Sigmoid colon (tissue), 7 donors: ENCODE data around the gene ZNF79. TPM values are rescaled to one million over a fixed set of nuclear protein-coding genes. Genes with fewer than 3 reads are reported as not detected.

Experiments used
- DNase-seq: peaks from one replicate; pipeline ENCODE4 v3.0.0-alpha.2; 2019
- H3K27ac ChIP-seq, 4 donors: fragments of 200-600 bp; sonication (generic); one replicate each; pipeline ENCODE4 v1.5.1; 2016 to 2019; ENCODE audit warnings: mild to moderate bottlenecking in 1 of 4
- H3K27me3 ChIP-seq, 3 donors: fragments of 200-600 bp; sonication (generic); one replicate each; pipeline ENCODE4 v1.5.1; 2019; ENCODE audit warnings: mild to moderate bottlenecking in 1 of 3
- H3K36me3 ChIP-seq, 4 donors: fragments of 200-600 bp; sonication (generic); one replicate each; pipeline ENCODE4 v1.5.1; 2016 to 2019
- H3K4me1 ChIP-seq, 4 donors: fragments of 200-600 bp; sonication (generic); one replicate each; pipeline ENCODE4 v1.5.1; 2017 to 2019
- H3K4me3 ChIP-seq, 4 donors: fragments of 200-600 bp; sonication (generic); one replicate each; pipeline ENCODE4 v1.5.1; 2017 to 2019; ENCODE audit warnings: mild to moderate bottlenecking in 2 of 4, moderate library complexity in 1 of 4
- H3K9me3 ChIP-seq, 4 donors: fragments of 200-600 bp in 3 of 4; sonication (generic) in 3 of 4; one replicate each; pipeline versions ENCODE4 v1.5.1 to v1.6.1; 2013 to 2019
- EP300 ChIP-seq, 4 donors: sonication (generic); formaldehyde crosslinking; IDR thresholded peaks; one replicate each; pipeline ENCODE4 v1.6.1; 2017; ENCODE audit warnings: antibody characterized with exemption in 4 of 4
- POLR2A ChIP-seq, 2 donors: fragments of 450-650 bp; IDR thresholded peaks; one replicate each; pipeline ENCODE4 v1.6.1; 2016; ENCODE audit warnings: antibody characterized with exemption in 2 of 2, mild to moderate bottlenecking in 2 of 2, moderate library complexity in 2 of 2
- POLR2AphosphoS5 ChIP-seq, 4 donors: sonication (generic); formaldehyde crosslinking; IDR thresholded peaks; one replicate each; pipeline ENCODE4 v1.6.1; 2017; ENCODE audit warnings: antibody characterized with exemption in 4 of 4
- WGBS, 2 donors: extraction: QIAGEN DNeasy Blood & Tissue Kit; methylation state at CpG; one replicate each; pipeline ENCODE4 v1.1.7; 2013; 5-methylcytosine and 5-hydroxymethylcytosine counted together
- intact Hi-C: fragments of 100-400 bp; cut with DNase I; formaldehyde crosslinking; loops from one replicate; pipeline ENCODE4 v1.15.1; 2023
- polyA plus RNA-seq, 3 donors: library from polyadenylated mRNA; stranded (reverse); fragments of 200-250 nt; gene quantifications; one replicate each; pipeline ENCODE4 v1.2.3, GENCODE V29; 2013
- total RNA-seq, 4 donors: library from RNA; depleted of rRNA; stranded (reverse); fragments of >200 nt; gene quantifications; one replicate each; pipeline ENCODE4 v1.1.0, GENCODE V29; 2016
- TF ChIP-seq, protein P1 (sequence below), 4 experiments: fragments of 450-650 bp in 3 of 4; fragments of 200-600 bp in 1 of 4; IDR thresholded peaks; one replicate each; pipeline ENCODE4 v1.5.1; 2016 to 2019; ENCODE audit warnings: antibody characterized with exemption in 4 of 4, mild to moderate bottlenecking in 3 of 4, moderate library complexity in 2 of 4
- donor health status: healthy with polysubstance abuse.
- donor health status: Bipolar disorder and iron deficiency.
- donor health status: healthy.

ZNF79 gene
- total and polyA plus RNA-seq, 7 donors: 0.60 to 14.6 (median 10.9) TPM

DNA sequence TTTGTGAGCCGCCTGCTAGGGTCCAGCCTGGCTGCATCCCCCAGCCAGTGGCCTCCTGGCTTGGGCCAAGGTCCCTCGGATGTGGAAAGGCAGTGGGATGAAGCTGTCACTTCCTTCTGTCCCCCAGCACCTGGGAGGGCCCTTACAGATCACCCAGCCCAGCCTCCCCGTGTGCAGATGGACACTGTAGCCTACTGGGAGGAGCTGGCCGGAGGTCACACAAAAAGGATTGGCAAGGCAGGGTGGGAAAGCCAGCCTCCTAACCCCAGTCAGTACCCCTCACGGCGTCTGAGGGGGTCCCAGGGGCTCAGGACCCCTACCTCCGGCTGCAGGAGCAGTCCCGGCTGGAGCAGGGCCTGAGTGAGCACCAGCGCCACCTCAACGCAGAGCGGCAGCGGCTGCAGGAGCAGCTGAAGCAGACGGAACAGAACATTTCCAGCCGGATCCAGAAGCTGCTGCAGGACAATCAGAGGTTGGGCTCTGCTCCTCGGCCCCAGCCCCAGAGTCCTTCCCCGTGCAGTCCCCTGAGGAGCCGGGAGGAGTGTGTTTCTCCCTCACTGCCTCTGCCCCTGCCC lies 55.4 kb downstream of the ZNF79 start:
- H3K27ac ChIP-seq: no peak overlapping the region
- no peaks in the 10 kb centered on the region for H3K27me3 ChIP-seq
- intact Hi-C loops: no loop called here
- no peak overlapping the region for H3K4me3 ChIP-seq
- TF ChIP-seq POLR2A (IDR thresholded peaks at IDR 0.05) (no peak), POLR2AphosphoS5 (IDR thresholded peaks at IDR 0.05) (no peak), EP300 (IDR thresholded peaks at IDR 0.05) (no peak)
- TF ChIP-seq, protein P1, sequence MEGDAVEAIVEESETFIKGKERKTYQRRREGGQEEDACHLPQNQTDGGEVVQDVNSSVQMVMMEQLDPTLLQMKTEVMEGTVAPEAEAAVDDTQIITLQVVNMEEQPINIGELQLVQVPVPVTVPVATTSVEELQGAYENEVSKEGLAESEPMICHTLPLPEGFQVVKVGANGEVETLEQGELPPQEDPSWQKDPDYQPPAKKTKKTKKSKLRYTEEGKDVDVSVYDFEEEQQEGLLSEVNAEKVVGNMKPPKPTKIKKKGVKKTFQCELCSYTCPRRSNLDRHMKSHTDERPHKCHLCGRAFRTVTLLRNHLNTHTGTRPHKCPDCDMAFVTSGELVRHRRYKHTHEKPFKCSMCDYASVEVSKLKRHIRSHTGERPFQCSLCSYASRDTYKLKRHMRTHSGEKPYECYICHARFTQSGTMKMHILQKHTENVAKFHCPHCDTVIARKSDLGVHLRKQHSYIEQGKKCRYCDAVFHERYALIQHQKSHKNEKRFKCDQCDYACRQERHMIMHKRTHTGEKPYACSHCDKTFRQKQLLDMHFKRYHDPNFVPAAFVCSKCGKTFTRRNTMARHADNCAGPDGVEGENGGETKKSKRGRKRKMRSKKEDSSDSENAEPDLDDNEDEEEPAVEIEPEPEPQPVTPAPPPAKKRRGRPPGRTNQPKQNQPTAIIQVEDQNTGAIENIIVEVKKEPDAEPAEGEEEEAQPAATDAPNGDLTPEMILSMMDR (IDR thresholded peaks at IDR 0.05): no peak
- no peaks in the 10 kb centered on the region for H3K9me3 ChIP-seq
- WGBS, 2 donors: 87 to 91% methylated on average over 17 of the region's 17 CpGs
- no peaks in the 10 kb centered on the region for H3K4me1 ChIP-seq
- DNase-seq: no peak
- H3K36me3 ChIP-seq: peaks cover 26 to 97% (median 41%) of the 10 kb centered on the region in 4 donors

DNA sequence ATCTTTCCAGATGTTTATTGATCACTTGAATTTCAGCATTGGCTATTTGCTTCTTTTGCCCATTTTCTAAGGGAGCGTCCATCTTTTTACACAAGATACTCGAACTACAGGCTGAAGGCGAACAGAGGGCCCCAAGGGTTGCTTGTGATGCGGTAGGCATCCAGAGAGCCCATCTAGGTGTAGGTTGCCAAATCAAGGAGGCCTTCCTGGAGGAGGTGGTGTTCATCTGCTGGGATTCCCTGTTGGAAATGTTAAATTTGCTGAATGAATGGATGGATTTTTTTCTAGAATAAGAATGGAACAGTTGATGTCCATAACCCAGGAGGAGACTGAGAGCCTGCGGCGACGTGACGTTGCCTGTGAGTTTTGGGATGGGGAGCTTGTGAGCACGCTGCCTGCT lies 58.5 kb downstream of the ZNF79 start:
- Histone ChIP-seq H3K4me1 (no peaks in the 10 kb centered on the region), H3K36me3 (peaks cover 41 to 99% (median 56%) of the 10 kb centered on the region in 4 donors), H3K9me3 (no peaks in the 10 kb centered on the region), H3K27ac (no peak overlapping the region), H3K4me3 (no peak overlapping the region), H3K27me3 (no peaks in the 10 kb centered on the region)
- WGBS, 2 donors: 97 to 98% methylated on average over 9 of the region's 9 CpGs
- no peak for DNase-seq
- intact Hi-C loops: no loop called here
- TF ChIP-seq POLR2A (IDR thresholded peaks at IDR 0.05) (no peak), POLR2AphosphoS5 (IDR thresholded peaks at IDR 0.05) (no peak), EP300 (IDR thresholded peaks at IDR 0.05) (no peak)
- TF ChIP-seq, protein P1 (IDR thresholded peaks at IDR 0.05): no peak

DNA sequence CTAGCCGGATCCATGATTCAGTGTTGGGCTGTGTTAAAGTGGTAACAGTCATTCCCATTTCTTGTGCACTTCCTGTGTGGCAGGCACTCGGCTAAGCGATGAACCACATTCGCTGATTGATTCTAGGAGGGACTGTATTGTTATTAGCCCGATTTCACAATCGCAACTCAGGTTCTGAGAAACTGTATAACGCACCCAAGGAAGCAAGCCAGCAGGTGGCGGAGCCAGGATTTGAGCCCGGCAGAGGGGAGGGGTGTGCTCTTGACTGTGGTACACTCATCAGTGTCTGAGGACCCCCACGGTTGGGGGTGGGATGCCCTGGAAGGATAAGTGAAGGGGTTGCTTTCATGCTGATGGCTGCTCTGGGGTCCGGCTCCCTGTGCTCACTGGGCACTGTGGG lies 61.8 kb downstream of the ZNF79 start:
- 93 to 94% methylated on average over 11 of the region's 11 CpGs for WGBS, 2 donors
- no peak for DNase-seq
- H3K27ac ChIP-seq: no peak overlapping the region
- no peaks in the 10 kb centered on the region for H3K27me3 ChIP-seq
- no peak overlapping the region for H3K4me3 ChIP-seq
- no peaks in the 10 kb centered on the region for H3K4me1 ChIP-seq
- TF ChIP-seq POLR2A (IDR thresholded peaks at IDR 0.05): no peak
- no peak for TF ChIP-seq EP300 (IDR thresholded peaks at IDR 0.05)
- TF ChIP-seq, protein P1 (IDR thresholded peaks at IDR 0.05): no peak
- TF ChIP-seq POLR2AphosphoS5 (IDR thresholded peaks at IDR 0.05): no peak
- peaks cover 34 to 99% (median 51%) of the 10 kb centered on the region in 4 donors for H3K36me3 ChIP-seq
- H3K9me3 ChIP-seq: no peaks in the 10 kb centered on the region
- intact Hi-C loops: no loop called here

DNA sequence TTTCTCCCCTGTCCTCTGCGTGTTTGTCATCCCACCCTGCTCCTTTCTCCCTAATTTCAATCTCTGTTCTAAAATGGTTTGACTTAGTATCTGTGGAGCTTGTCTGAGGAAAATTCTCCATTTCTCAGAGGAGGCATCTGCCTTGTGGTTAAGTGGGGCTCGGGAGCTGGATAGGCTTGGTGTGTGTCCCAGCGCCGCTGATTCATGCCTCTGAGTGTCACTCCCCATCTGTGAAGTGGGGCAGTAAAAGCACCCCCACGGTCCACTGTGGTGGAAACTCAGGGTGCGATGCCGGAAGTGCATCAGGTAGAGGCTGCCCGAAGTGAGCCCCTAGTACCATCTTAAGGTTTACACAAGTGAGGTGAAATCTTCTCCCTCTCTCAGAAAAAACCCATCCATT lies 64.8 kb downstream of the ZNF79 start:
- intact Hi-C loops: no loop called here
- H3K27me3 ChIP-seq: no peaks in the 10 kb centered on the region
- TF ChIP-seq POLR2A (IDR thresholded peaks at IDR 0.05) (no peak), EP300 (IDR thresholded peaks at IDR 0.05) (no peak)
- peaks cover 34 to 99% (median 64%) of the 10 kb centered on the region in 4 donors for H3K36me3 ChIP-seq
- H3K4me3 ChIP-seq: no peak overlapping the region
- 84 to 88% methylated on average over 8 of the region's 8 CpGs for WGBS, 2 donors
- no peaks in the 10 kb centered on the region for H3K9me3 ChIP-seq
- H3K27ac ChIP-seq: no peak overlapping the region
- no peak for DNase-seq
- H3K4me1 ChIP-seq: peaks cover 0 to 11% (median 5%) of the 10 kb centered on the region in 4 donors

DNA sequence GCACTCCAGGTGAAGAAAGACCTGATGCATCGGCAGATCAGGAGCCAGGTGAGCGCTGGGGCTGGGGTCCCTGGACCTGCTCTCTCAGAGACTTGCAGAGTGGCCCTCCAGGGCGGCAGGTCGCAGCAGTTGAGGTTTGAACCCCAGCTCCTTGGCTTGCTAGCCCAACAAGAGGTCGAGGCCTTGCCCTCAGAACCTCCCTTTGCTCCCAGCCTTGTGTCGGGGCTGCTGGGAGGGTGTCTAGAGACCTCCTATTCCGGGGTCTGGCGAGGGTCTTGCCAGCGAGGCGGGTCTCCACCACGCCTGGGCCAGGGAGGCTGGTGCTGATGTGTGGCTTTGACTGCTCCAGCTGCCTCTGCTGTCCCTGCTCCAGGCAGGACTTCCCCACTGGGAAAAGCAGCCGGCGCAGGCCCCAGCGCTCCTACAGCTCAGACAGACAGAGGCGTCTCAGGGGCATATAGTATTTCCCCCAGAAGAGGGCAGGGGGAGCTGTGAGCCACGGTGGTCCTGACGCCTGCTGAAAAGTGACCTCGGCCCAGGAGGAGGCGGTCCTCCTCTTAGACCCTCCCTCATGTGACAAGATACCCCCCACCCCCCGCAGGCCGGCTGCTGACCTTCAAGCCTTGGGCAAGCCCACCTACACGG lies 65.4 kb downstream of the ZNF79 start:
- no peak overlapping the region for H3K4me3 ChIP-seq
- peaks cover 0 to 17% (median 9%) of the 10 kb centered on the region in 4 donors for H3K4me1 ChIP-seq
- no peaks in the 10 kb centered on the region for H3K9me3 ChIP-seq
- H3K27me3 ChIP-seq: no peaks in the 10 kb centered on the region
- peaks cover 34 to 97% (median 67%) of the 10 kb centered on the region in 4 donors for H3K36me3 ChIP-seq
- no peak for TF ChIP-seq EP300 (IDR thresholded peaks at IDR 0.05)
- no peak for TF ChIP-seq POLR2A (IDR thresholded peaks at IDR 0.05)
- TF ChIP-seq POLR2AphosphoS5 (IDR thresholded peaks at IDR 0.05): no peak
- TF ChIP-seq, protein P1 (IDR thresholded peaks at IDR 0.05): no peak
- DNase-seq: no peak
- H3K27ac ChIP-seq: no peak overlapping the region
- WGBS, 2 donors: 90% methylated on average over 22 of the region's 22 CpGs
- intact Hi-C loops: no loop called here
